K562 (cell line): ENCODE results near the gene HAUS6. TPM values are rescaled to one million over a fixed set of nuclear protein-coding genes. Genes with fewer than 3 reads are reported as not detected.

Source experiments
- ATAC-seq: fragments of 200-7000 bp; cut with Tn5 transposase; 3 replicates; pipeline ENCODE4 v1.9.1; 2020; ENCODE audit warnings: moderate library complexity
- BruUV-seq: library from RNA; stranded (reverse); fragments of 400-500 nt; replicated peaks from 2 replicates; lab custom pipeline; 2021; lab: Mats Ljungman, UMichigan
- CTCF ChIA-PET: fragments of 300-600 bp; formaldehyde crosslinking; extraction: SDS; loops from one replicate; lab custom pipeline; 2021; ENCODE audit warnings: low intra/inter-chr PET ratio; lab: Yijun Ruan, JAX
- POLR2A ChIA-PET: fragments of 300-600, 350-650 bp; sonication (Branson Sonifier 250); formaldehyde crosslinking; extraction: SDS; loops from one replicate; lab custom pipeline; 2021; ENCODE audit warnings: antibody characterized with exemption, inconsistent platforms; lab: Yijun Ruan, JAX
- DNase-seq, 4 experiments: peaks; one replicate each; pipeline versions ENCODE4 v3.0.0 to v3.0.0-alpha.2; 2011 to 2018; ENCODE audit warnings: low spot score in 3 of 4, mixed read lengths in 3 of 4; ENCODE audit errors: extremely low read depth in 1 of 4
- FAIRE-seq: peaks from 2 replicates; lab custom pipeline; 2011; peaks lifted over from hg19 to GRCh38; lab: Jason Lieb, UNC
- H2AFZ ChIP-seq: 2 replicates; pipeline ENCODE4 v1.6.0; 2011; ENCODE audit warnings: low read depth, low read length, control low read depth, inconsistent platforms
- H3K27ac ChIP-seq: fragments of 200-600 bp; 3 replicates; pipeline ENCODE4 v1.8.0; 2011; ENCODE audit warnings: low read depth, mild to moderate bottlenecking, control low read depth, inconsistent platforms, low read length, moderate library complexity, mixed read lengths; ENCODE audit errors: extremely low read depth
- H3K27me3 ChIP-seq, 2 experiments: fragments of 300-600 bp in 1 of 2; 2 replicates in 1 of 2; 3 replicates in 1 of 2; pipeline versions ENCODE4 v1.6.0 to v1.8.0; 2011; ENCODE audit warnings: inconsistent platforms in 2 of 2, low read length in 2 of 2, mild to moderate bottlenecking in 1 of 2, mixed read lengths in 1 of 2, moderate library complexity in 1 of 2; ENCODE audit not compliant: control insufficient read depth in 2 of 2, insufficient read depth in 2 of 2
- H3K36me3 ChIP-seq: fragments of 300-600 bp; 3 replicates; pipeline ENCODE4 v1.8.0; 2011; ENCODE audit warnings: mild to moderate bottlenecking, low read length, inconsistent platforms; ENCODE audit not compliant: control insufficient read depth, insufficient read depth
- H3K4me1 ChIP-seq, 2 experiments: fragments of 200-600 bp in 1 of 2; replicated peaks in 1 of 2; 2 replicates in 1 of 2; 3 replicates in 1 of 2; pipeline versions ENCODE4 v1.5.1 to v1.8.0; 2011; ENCODE audit warnings: inconsistent platforms in 2 of 2, low read length in 2 of 2, mild to moderate bottlenecking in 1 of 2, mixed read lengths in 1 of 2, moderate library complexity in 1 of 2; ENCODE audit not compliant: control insufficient read depth in 2 of 2, insufficient read depth in 2 of 2
- H3K4me2 ChIP-seq: 2 replicates; pipeline ENCODE4 v1.6.1; 2011; ENCODE audit warnings: low read length, control low read depth, inconsistent platforms, mixed read lengths; ENCODE audit not compliant: insufficient read depth
- H3K4me3 ChIP-seq: fragments of 200-600 bp; sonication (generic), shearing (Covaris generic); 2 replicates; pipeline ENCODE4 v1.5.1; 2016; ENCODE audit warnings: control low read depth, inconsistent platforms
- H3K79me2 ChIP-seq: fragments of 200-600 bp; 3 replicates; pipeline ENCODE4 v1.8.0; 2011; ENCODE audit warnings: low read length, inconsistent platforms; ENCODE audit not compliant: control insufficient read depth, insufficient read depth
- H3K9ac ChIP-seq, 2 experiments: 2 replicates each; pipeline versions ENCODE4 v1.6.0 to v1.6.1; 2011; ENCODE audit warnings: low read depth in 2 of 2, low read length in 2 of 2, control low read depth in 1 of 2, inconsistent platforms in 1 of 2, mild to moderate bottlenecking in 1 of 2, mixed read lengths in 1 of 2; ENCODE audit not compliant: insufficient read depth in 1 of 2
- H3K9me1 ChIP-seq: one replicate; pipeline ENCODE4 v1.6.0; 2011; ENCODE audit warnings: inconsistent platforms, mild to moderate bottlenecking, low read length, moderate library complexity; ENCODE audit not compliant: control insufficient read depth, insufficient read depth
- H3K9me3 ChIP-seq: replicated peaks from 2 replicates; pipeline ENCODE4 v1.5.1; 2011; ENCODE audit warnings: low read depth, low read length, inconsistent platforms; ENCODE audit not compliant: control insufficient read depth, insufficient read depth
- H4K20me1 ChIP-seq: replicated peaks from 2 replicates; pipeline ENCODE4 v1.6.1; 2011; ENCODE audit warnings: low read length, inconsistent platforms, mixed read lengths; ENCODE audit not compliant: control insufficient read depth, insufficient read depth
- MECOM ChIP-seq: fragments of 250-450 bp; sonication (Bioruptor Pico); IDR thresholded peaks from 2 replicates; pipeline ENCODE4 v1.8.0; 2022; ENCODE audit warnings: inconsistent platforms
- SMARCC2 ChIP-seq: fragments of 450-650 bp; IDR thresholded peaks from 2 replicates; pipeline ENCODE4 v1.6.1; 2017; ENCODE audit warnings: antibody characterized with exemption, moderate library complexity, mild to moderate bottlenecking, low read depth
- TAF1 ChIP-seq: IDR thresholded peaks from 2 replicates; pipeline ENCODE4 v1.6.1; 2011; ENCODE audit warnings: mild to moderate bottlenecking, low read length, moderate library complexity; ENCODE audit not compliant: insufficient read depth, control insufficient read depth, severe bottlenecking; ENCODE audit errors: extremely low read depth
- ZNF436 ChIP-seq: fragments of 250-450, 450-650 bp; sonication (Bioruptor Pico); formaldehyde crosslinking; IDR thresholded peaks from 2 replicates; pipeline ENCODE4 v1.7.0; 2020; ENCODE audit warnings: mild to moderate bottlenecking
- WGBS: fragments of 100-300 bp; shearing (Covaris generic); methylation state at CpG from one replicate; pipeline ENCODE4 v1.1.6; 2016; ENCODE audit warnings: low coverage, mixed read lengths; ENCODE audit not compliant: insufficient coverage; ENCODE audit errors: missing lambda C conversion rate; 5-methylcytosine and 5-hydroxymethylcytosine counted together
- in situ Hi-C: fragments of 300-500 bp; cut with MboI; formaldehyde crosslinking; loops from 4 replicates; pipeline ENCODE4 v1.15.0; 2018; ENCODE audit warnings: inconsistent platforms, mixed read lengths
- intact Hi-C: fragments of 100-400 bp; cut with micrococcal nuclease; formaldehyde crosslinking; loops from 2 replicates; pipeline ENCODE4 v1.14.2; 2022
- polyA plus RNA-seq, 8 experiments: library from polyadenylated mRNA; depleted of rRNA in 4 of 8; stranded (reverse) in 5 of 8; unstranded in 3 of 8; fragments of >200 nt; fragmentation: Nextera tagmentation in 2 of 8; fragmentation: Illumina TruSeq in 1 of 8; extraction: Ambion mirVana in 2 of 8; extraction: Trizol in 1 of 8; gene quantifications; 2 replicates each; pipeline versions ENCODE4 v1.2.1 to v1.2.3, GENCODE V29; 2011 to 2014; ENCODE audit warnings: inconsistent platforms in 1 of 8, missing spikeins in 1 of 8
- total RNA-seq, 7 experiments: library from RNA; depleted of rRNA in 6 of 7; stranded (reverse); fragments of >200 nt in 6 of 7; fragmentation: Illumina TruSeq in 2 of 7; extraction: Trizol in 2 of 7; gene quantifications; 2 replicates each; pipeline versions ENCODE4 v1.2.1 to v1.2.3, GENCODE V29; 2011 to 2021; ENCODE audit warnings: low replicate concordance in 1 of 7
- TF ChIP-seq, protein P1 (sequence below): IDR thresholded peaks from 3 replicates; pipeline ENCODE4 v1.6.1; 2011; ENCODE audit warnings: borderline replicate concordance, mild to moderate bottlenecking; ENCODE audit not compliant: insufficient read length, insufficient read depth
- TF ChIP-seq, protein P2 (sequence below): fragments of 250-450 bp; sonication (Bioruptor Pico); IDR thresholded peaks from 2 replicates; pipeline ENCODE4 v1.9.0; 2021; ENCODE audit warnings: mild to moderate bottlenecking, inconsistent platforms

The HAUS6 gene
- total and polyA plus RNA-seq, 9 of the 15 experiments (the other 6 are each of a cell fraction or from before 2014, with no cell fraction given), result 10.2 to 31.7 (median 23.1) TPM

DNA sequence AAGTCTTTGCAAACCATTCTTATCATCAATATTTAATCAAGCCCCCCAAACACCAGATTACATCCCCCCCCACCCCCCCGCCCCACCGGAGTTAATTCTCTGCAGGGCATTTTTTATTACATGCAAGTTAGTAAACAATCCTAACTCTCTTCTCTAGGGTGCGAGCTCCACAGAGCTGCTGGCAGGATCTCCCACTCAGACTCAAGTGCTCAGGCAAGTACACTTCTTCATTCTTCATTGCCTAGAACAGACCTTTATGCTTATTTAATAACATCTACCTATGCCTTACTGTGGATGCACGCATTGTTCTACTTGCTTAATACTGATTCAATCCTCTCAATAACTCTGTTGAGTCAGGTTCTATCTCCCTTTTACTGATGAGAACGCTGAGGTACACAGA, 79.6 kb downstream of the HAUS6 start:
- Histone ChIP-seq H4K20me1 (no peaks in the 10 kb centered on the region), H3K27me3 (peaks cover 0 to 14% of the 10 kb centered on the region in 2 experiments; a peak in 2 of 5 replicates), H3K79me2 (no peaks in the 10 kb centered on the region), H3K9me3 (no peaks in the 10 kb centered on the region), H3K27ac (no peak overlapping the region), H3K9me1 (no peaks in the 10 kb centered on the region), H3K36me3 (no peaks in the 10 kb centered on the region), H3K4me2 (no peak overlapping the region), H3K4me3 (no peak overlapping the region), H3K9ac (no peak overlapping the region), H2AFZ (no peak overlapping the region), H3K4me1 (no peaks in the 10 kb centered on the region)
- 0% methylated on average over 5 of the region's 5 CpGs for WGBS
- ATAC-seq (no peak), FAIRE-seq (no peak), DNase-seq (no peak)
- ChIA-PET POLR2A (no interaction called here), CTCF (no interaction called here)
- TF ChIP-seq TAF1 (no peak), ZNF436 (CRISPR knock-in tag) (no peak), SMARCC2 (no peak), MECOM (CRISPR knock-in tag) (no peak)
- TF ChIP-seq, protein P1, sequence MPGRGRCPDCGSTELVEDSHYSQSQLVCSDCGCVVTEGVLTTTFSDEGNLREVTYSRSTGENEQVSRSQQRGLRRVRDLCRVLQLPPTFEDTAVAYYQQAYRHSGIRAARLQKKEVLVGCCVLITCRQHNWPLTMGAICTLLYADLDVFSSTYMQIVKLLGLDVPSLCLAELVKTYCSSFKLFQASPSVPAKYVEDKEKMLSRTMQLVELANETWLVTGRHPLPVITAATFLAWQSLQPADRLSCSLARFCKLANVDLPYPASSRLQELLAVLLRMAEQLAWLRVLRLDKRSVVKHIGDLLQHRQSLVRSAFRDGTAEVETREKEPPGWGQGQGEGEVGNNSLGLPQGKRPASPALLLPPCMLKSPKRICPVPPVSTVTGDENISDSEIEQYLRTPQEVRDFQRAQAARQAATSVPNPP, result no peak
- TF ChIP-seq, protein P2, sequence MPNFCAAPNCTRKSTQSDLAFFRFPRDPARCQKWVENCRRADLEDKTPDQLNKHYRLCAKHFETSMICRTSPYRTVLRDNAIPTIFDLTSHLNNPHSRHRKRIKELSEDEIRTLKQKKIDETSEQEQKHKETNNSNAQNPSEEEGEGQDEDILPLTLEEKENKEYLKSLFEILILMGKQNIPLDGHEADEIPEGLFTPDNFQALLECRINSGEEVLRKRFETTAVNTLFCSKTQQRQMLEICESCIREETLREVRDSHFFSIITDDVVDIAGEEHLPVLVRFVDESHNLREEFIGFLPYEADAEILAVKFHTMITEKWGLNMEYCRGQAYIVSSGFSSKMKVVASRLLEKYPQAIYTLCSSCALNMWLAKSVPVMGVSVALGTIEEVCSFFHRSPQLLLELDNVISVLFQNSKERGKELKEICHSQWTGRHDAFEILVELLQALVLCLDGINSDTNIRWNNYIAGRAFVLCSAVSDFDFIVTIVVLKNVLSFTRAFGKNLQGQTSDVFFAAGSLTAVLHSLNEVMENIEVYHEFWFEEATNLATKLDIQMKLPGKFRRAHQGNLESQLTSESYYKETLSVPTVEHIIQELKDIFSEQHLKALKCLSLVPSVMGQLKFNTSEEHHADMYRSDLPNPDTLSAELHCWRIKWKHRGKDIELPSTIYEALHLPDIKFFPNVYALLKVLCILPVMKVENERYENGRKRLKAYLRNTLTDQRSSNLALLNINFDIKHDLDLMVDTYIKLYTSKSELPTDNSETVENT (CRISPR knock-in tag), result no peak
- intact Hi-C loops, result no loop called here
- in situ Hi-C loops, result loop anchor here (10.0 kb wide), 2 partner anchors 768 to 1218 kb away; no protein-coding TSS in a partner anchor
- no TSS peak for BruUV-seq
